ENCODE data around the gene TNRC18.

DNA sequence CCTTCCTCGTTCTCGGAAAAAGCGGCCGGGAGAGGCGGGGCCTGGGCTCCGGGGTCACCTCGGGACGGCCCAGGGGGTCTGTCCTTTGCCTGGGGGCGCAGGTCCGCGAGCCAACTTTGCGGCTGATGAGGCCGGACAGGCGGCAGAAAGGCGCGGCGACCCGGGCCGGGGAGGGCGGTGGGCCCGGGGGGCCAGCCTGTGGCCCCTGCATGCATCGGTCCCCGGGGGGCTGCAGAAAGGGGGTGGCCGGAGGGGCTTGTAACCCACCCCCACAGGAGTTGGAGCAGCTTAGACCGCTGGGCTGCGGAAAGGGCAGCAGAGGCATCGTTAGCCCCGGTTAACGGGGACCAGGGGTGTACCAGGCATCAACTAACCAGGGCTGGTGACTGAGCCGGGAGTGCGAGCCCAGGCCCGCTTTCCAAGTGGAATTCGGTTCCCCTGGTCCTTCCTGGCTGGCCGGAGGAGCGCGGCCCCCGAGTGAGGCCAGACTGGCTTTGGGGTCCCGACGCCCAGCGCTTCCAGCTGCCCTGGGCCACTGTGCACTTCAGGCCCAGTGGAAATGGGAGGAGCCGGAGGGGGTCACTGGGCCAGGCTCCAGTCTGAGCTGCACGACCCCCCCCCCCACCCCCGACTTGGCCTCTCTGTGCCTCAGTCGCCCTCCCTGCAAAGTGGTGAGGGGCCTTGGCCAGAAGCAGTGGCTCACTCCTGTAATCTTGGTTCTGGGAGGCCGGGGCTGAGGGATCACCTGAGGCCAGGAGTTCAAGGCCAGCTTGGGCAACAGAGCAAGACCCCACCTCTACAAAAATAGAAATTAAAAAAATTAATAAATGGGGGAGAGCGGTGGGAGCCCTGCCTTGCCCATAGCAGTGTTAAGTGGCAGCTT, 140.0 kb downstream of the TNRC18 start:
- TF ChIP-seq, protein P1, sequence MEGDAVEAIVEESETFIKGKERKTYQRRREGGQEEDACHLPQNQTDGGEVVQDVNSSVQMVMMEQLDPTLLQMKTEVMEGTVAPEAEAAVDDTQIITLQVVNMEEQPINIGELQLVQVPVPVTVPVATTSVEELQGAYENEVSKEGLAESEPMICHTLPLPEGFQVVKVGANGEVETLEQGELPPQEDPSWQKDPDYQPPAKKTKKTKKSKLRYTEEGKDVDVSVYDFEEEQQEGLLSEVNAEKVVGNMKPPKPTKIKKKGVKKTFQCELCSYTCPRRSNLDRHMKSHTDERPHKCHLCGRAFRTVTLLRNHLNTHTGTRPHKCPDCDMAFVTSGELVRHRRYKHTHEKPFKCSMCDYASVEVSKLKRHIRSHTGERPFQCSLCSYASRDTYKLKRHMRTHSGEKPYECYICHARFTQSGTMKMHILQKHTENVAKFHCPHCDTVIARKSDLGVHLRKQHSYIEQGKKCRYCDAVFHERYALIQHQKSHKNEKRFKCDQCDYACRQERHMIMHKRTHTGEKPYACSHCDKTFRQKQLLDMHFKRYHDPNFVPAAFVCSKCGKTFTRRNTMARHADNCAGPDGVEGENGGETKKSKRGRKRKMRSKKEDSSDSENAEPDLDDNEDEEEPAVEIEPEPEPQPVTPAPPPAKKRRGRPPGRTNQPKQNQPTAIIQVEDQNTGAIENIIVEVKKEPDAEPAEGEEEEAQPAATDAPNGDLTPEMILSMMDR (IDR thresholded peaks at IDR 0.05; ENCODE audit: insufficient read depth, low read length, poor library complexity, severe bottlenecking), result no peak
- no peak for TF ChIP-seq EZH2phosphoT487 (conservative IDR thresholded peaks at IDR 0.05; ENCODE audit: low read length)

All from SU-DHL-6 (cell line).